ENCODE measurements around the gene CMAS.

GRCh38 chr12:22029991-22030390 lies 16.0 kb upstream of the CMAS start:
- TF ChIP-seq CTCF (IDR thresholded peaks at IDR 0.05) = no peak
- TF ChIP-seq POLR2A (IDR thresholded peaks at IDR 0.05) = no peak
- no peak for TF ChIP-seq POLR2AphosphoS5 (IDR thresholded peaks at IDR 0.05)

Measured in prostate gland (tissue), 2 donors.